Trophoblast cell (in vitro differentiated cells and primary cell): ENCODE measurements around the gene ZBTB40.

Source experiments
- DNase-seq, 2 donors: peaks; one replicate each; pipeline ENCODE4 v3.0.0-alpha.2; 2016
- H2AFZ ChIP-seq: 2 replicates; pipeline ENCODE4 v1.6.1; 2013; ENCODE audit warnings: low read length, moderate library complexity, mild to moderate bottlenecking; ENCODE audit not compliant: insufficient read depth, poor library complexity
- H2AK5ac ChIP-seq: 2 replicates; pipeline ENCODE4 v1.6.1; 2013; ENCODE audit warnings: mild to moderate bottlenecking, low read length
- H2BK120ac ChIP-seq: 2 replicates; pipeline ENCODE4 v1.6.1; 2013; ENCODE audit warnings: low read length, mild to moderate bottlenecking, moderate library complexity; ENCODE audit not compliant: insufficient read depth, poor library complexity
- H2BK12ac ChIP-seq: 2 replicates; pipeline ENCODE4 v1.6.1; 2013; ENCODE audit warnings: mild to moderate bottlenecking, low read length, moderate library complexity
- H2BK5ac ChIP-seq: 2 replicates; pipeline ENCODE4 v1.6.1; 2013; ENCODE audit warnings: low read length, low read depth, moderate library complexity, mild to moderate bottlenecking; ENCODE audit not compliant: poor library complexity
- H3K14ac ChIP-seq: 2 replicates; pipeline ENCODE4 v1.6.1; 2013; ENCODE audit warnings: mild to moderate bottlenecking, low read length
- H3K18ac ChIP-seq: 2 replicates; pipeline ENCODE4 v1.6.1; 2013; ENCODE audit warnings: mild to moderate bottlenecking, low read length
- H3K23ac ChIP-seq: 2 replicates; pipeline ENCODE4 v1.6.1; 2013; ENCODE audit warnings: low read length
- H3K27ac ChIP-seq: 2 replicates; pipeline ENCODE4 v1.5.1; 2013; ENCODE audit warnings: low read depth, mild to moderate bottlenecking, inconsistent platforms, low read length, moderate library complexity
- H3K27me3 ChIP-seq: 2 replicates; pipeline ENCODE4 v1.6.1; 2013; ENCODE audit warnings: inconsistent platforms, mild to moderate bottlenecking, low read length, moderate library complexity; ENCODE audit not compliant: insufficient read depth
- H3K36me3 ChIP-seq, 2 experiments: 1 replicate in 1 of 2; 2 replicates in 1 of 2; pipeline ENCODE4 v1.6.1; 2013; ENCODE audit warnings: low read length in 2 of 2, mild to moderate bottlenecking in 2 of 2, moderate library complexity in 1 of 2; ENCODE audit not compliant: insufficient read depth in 2 of 2, control insufficient read depth in 1 of 2
- H3K4ac ChIP-seq: 2 replicates; pipeline ENCODE4 v1.6.1; 2013; ENCODE audit warnings: low read depth, mild to moderate bottlenecking, low read length, moderate library complexity
- H3K4me1 ChIP-seq, 2 experiments: 1 replicate in 1 of 2; 2 replicates in 1 of 2; pipeline ENCODE4 v1.6.1; 2013; ENCODE audit warnings: low read length in 2 of 2, mild to moderate bottlenecking in 2 of 2, moderate library complexity in 1 of 2; ENCODE audit not compliant: insufficient read depth in 2 of 2, control insufficient read depth in 1 of 2
- H3K4me2 ChIP-seq: 2 replicates; pipeline ENCODE4 v1.6.1; 2013; ENCODE audit warnings: inconsistent platforms, mild to moderate bottlenecking, low read length, moderate library complexity
- H3K4me3 ChIP-seq: 2 replicates; pipeline ENCODE4 v1.5.1; 2013; ENCODE audit warnings: mild to moderate bottlenecking, low read depth, low read length, inconsistent platforms
- H3K79me1 ChIP-seq: one replicate; pipeline ENCODE4 v1.6.1; 2013; ENCODE audit warnings: low read length
- H3K79me2 ChIP-seq: 2 replicates; pipeline ENCODE4 v1.6.1; 2013; ENCODE audit warnings: low read length, mild to moderate bottlenecking; ENCODE audit not compliant: control insufficient read depth, insufficient read depth, poor library complexity
- H3K9ac ChIP-seq: 2 replicates; pipeline ENCODE4 v1.6.1; 2013; ENCODE audit warnings: mild to moderate bottlenecking, low read length
- H3K9me3 ChIP-seq: 2 replicates; pipeline ENCODE4 v1.6.1; 2013; ENCODE audit warnings: low read depth, mild to moderate bottlenecking, control low read depth, inconsistent platforms, low read length; ENCODE audit not compliant: insufficient read depth
- H4K12ac ChIP-seq: 2 replicates; pipeline ENCODE4 v1.6.1; 2013; ENCODE audit warnings: low read depth, mild to moderate bottlenecking, low read length, moderate library complexity
- H4K8ac ChIP-seq: 2 replicates; pipeline ENCODE4 v1.6.1; 2013; ENCODE audit warnings: low read depth, mild to moderate bottlenecking, low read length, moderate library complexity
- H4K91ac ChIP-seq: one replicate; pipeline ENCODE4 v1.6.1; 2013; ENCODE audit warnings: low read depth, mild to moderate bottlenecking, low read length, moderate library complexity
- WGBS: extraction: QIAGEN DNeasy Blood & Tissue Kit; methylation state at CpG from one replicate; pipeline ENCODE4 v1.1.7; 2013; ENCODE audit warnings: missing lambda C conversion rate; ENCODE audit not compliant: insufficient read length, insufficient coverage; ENCODE audit errors: extremely low coverage; 5-methylcytosine and 5-hydroxymethylcytosine counted together

Gene ZBTB40

DNA sequence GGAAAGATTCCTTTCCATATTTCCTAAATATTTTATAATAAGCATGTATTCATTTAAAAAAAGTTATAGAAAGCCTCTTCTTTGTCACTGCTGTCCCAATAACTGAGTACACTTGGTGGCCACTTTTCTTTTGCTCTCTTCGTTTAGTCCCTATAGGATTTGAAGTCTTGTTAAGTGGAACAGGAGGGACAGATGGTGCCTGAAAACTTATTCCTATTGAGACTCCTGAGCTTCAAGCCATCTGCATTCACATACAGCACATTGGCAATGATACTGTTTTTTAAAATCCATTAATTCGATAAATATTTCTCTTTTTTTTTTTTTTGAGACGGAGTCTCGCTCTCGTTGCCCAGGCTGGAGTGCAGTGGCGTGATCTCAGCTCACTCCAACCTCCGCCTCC, 2.0 kb upstream of the ZBTB40 start:
- H3K27ac ChIP-seq, result no peak overlapping the region
- no peak overlapping the region for H3K18ac ChIP-seq
- H2BK12ac ChIP-seq, result no peak overlapping the region
- no peak overlapping the region for H3K4me3 ChIP-seq
- peaks cover 16 to 34% of the 10 kb centered on the region in 2 experiments for H3K4me1 ChIP-seq
- H4K12ac ChIP-seq, result no peak overlapping the region
- no peak overlapping the region for H3K9ac ChIP-seq
- no peak overlapping the region for H2AK5ac ChIP-seq
- H3K79me1 ChIP-seq, result peaks cover 30% of the 10 kb centered on the region
- H2BK5ac ChIP-seq, result no peak overlapping the region
- H3K14ac ChIP-seq, result no peak overlapping the region
- peaks cover 4% of the 10 kb centered on the region for H3K79me2 ChIP-seq
- peak overlapping the region; percentile 81 for H4K91ac ChIP-seq
- no peak overlapping the region for H2BK120ac ChIP-seq
- H3K4ac ChIP-seq, result no peak overlapping the region
- no peak overlapping the region for H3K4me2 ChIP-seq
- H4K8ac ChIP-seq, result no peak overlapping the region
- H3K23ac ChIP-seq, result no peak overlapping the region
- WGBS, result no CpG with 5 or more reads among the region's 7 CpGs
- no peaks in the 10 kb centered on the region for H3K36me3 ChIP-seq
- DNase-seq, result no peak
- H3K9me3 ChIP-seq, result no peaks in the 10 kb centered on the region
- no peaks in the 10 kb centered on the region for H3K27me3 ChIP-seq
- H2AFZ ChIP-seq, result no peak overlapping the region

DNA sequence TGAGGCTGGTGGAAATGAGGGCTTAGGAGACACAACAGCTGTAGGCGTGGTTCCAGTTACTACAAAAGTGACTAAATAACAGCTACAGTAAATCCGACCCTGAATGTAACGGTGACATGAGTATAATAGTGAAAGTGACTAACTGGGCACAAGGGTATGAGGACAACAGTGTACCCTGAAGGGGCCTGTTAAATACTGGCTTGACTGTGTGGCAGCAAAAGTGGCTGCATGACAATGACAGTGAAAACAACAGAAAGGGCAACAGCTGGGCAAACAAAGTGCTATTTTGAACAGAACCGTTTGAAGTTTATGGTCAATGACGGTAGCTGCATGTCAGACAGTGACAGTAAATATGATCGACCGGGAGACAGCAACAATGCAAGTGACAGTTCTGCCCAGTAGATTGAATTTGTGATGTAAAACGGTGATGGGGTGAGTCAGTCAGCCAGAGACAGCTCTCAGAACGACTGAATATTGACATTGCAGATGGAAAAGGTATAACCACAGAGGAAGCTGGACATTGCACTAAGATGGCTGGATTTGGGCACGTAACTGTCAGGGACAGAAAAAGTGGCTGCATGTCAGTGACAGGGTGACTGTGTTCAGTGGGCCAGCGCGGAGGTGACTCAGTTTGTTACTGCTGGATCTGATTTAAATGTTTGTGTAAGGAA, 1.2 kb upstream of the ZBTB40 start:
- Histone ChIP-seq H2BK5ac (no peak overlapping the region), H3K79me2 (peaks cover 4% of the 10 kb centered on the region), H3K18ac (peak overlapping the region; percentile 90), H4K8ac (peak overlapping the region; percentile 92), H2AK5ac (peak overlapping the region; percentile 100), H2BK12ac (peak overlapping the region; percentile 99), H3K9me3 (no peaks in the 10 kb centered on the region), H3K27ac (peak overlapping the region; percentile 57), H3K23ac (no peak overlapping the region), H3K4me1 (peaks cover 14 to 30% of the 10 kb centered on the region in 2 experiments), H3K4ac (peak overlapping the region; percentile 86), H4K91ac (peak overlapping the region; percentile 98), H2BK120ac (peak overlapping the region; percentile 93), H3K27me3 (no peaks in the 10 kb centered on the region), H3K36me3 (no peaks in the 10 kb centered on the region), H3K4me2 (no peak overlapping the region), H4K12ac (peak overlapping the region; percentile 27), H3K9ac (no peak overlapping the region), H3K4me3 (no peak overlapping the region), H3K79me1 (peaks cover 30% of the 10 kb centered on the region), H2AFZ (peak overlapping the region; percentile 54), H3K14ac (peak overlapping the region; percentile 95)
- no peak for DNase-seq
- WGBS, result no CpG with 5 or more reads among the region's 12 CpGs

DNA sequence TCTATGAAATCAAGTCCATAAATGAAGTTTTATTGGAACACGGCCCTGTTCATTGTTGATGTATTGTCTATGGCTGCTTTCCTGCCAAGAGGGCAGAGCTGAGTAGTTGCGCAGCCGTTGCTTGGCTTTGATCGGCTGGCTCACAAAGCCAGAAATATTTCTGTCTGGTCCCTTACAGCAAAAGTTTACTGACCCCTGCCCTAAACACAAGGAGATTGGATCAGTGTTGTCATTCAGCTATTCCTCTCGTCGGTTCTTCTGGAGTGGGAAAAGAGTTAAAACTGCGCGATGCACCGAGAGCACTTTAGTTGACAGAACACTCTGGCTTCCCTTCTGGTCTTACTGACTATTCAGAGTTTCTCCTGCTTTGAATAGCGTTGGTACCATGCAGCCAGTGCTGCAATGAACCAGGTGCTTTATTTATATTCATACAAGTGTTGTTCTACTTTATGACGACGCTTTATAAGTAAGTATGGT, 868 bp downstream of the ZBTB40 start:
- no peaks in the 10 kb centered on the region for H3K9me3 ChIP-seq
- no peak overlapping the region for H2AK5ac ChIP-seq
- no peak overlapping the region for H4K91ac ChIP-seq
- peaks cover 6% of the 10 kb centered on the region for H3K79me2 ChIP-seq
- H3K4me2 ChIP-seq, result peak overlapping the region; percentile 81
- H3K14ac ChIP-seq, result no peak overlapping the region
- no peak overlapping the region for H2BK120ac ChIP-seq
- peaks cover 24% of the 10 kb centered on the region for H3K79me1 ChIP-seq
- no peak overlapping the region for H3K23ac ChIP-seq
- peak overlapping the region; percentile 88 for H3K27ac ChIP-seq
- DNase-seq, result peak; percentile 28 to 50
- no peak overlapping the region for H4K12ac ChIP-seq
- peak overlapping the region; percentile 36 for H4K8ac ChIP-seq
- H2BK12ac ChIP-seq, result no peak overlapping the region
- H3K9ac ChIP-seq, result peak overlapping the region; percentile 91
- H3K4me3 ChIP-seq, result peak overlapping the region; percentile 92
- peaks cover 10 to 23% of the 10 kb centered on the region in 2 experiments for H3K4me1 ChIP-seq
- no peak overlapping the region for H2AFZ ChIP-seq
- no peak overlapping the region for H3K18ac ChIP-seq
- peak overlapping the region; percentile 45 for H2BK5ac ChIP-seq
- no CpG with 5 or more reads among the region's 12 CpGs for WGBS
- peaks cover 0 to 2% of the 10 kb centered on the region in 2 experiments for H3K36me3 ChIP-seq
- no peaks in the 10 kb centered on the region for H3K27me3 ChIP-seq
- H3K4ac ChIP-seq, result peak overlapping the region; percentile 56

DNA sequence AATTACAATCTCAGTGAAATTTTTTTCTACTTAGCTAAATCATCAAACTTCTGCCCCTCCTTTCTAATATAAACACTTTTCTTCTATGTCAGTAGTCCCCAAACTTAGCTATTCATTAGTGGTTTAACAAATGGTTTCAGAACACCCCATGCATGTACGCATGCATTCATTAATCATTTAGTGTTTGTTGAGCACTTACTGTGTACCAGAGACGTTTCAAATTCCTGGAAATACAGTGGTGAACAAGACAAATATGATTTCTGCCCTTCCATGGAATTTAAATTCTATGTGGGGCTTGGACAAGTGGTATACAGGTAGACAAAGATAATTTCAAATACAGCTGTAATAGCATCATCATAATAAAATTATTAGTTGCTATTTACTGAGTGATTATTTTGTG, 1.5 kb downstream of the ZBTB40 start:
- Histone ChIP-seq H3K36me3 (peaks cover under 1 to 2% of the 10 kb centered on the region in 2 experiments), H3K4me1 (peaks cover 8 to 20% of the 10 kb centered on the region in 2 experiments)

More for the DNA sequence above, 1.5 kb downstream of the ZBTB40 start:
- no CpG with 5 or more reads among the region's 2 CpGs for WGBS
- Histone ChIP-seq H4K91ac (no peak overlapping the region), H3K9ac (no peak overlapping the region), H2AFZ (no peak overlapping the region), H3K9me3 (no peaks in the 10 kb centered on the region), H3K79me1 (peaks cover 21% of the 10 kb centered on the region), H3K18ac (no peak overlapping the region), H3K27me3 (no peaks in the 10 kb centered on the region), H4K12ac (no peak overlapping the region), H2BK12ac (no peak overlapping the region), H3K14ac (no peak overlapping the region), H4K8ac (no peak overlapping the region), H3K23ac (no peak overlapping the region), H3K4me2 (no peak overlapping the region), H2BK5ac (no peak overlapping the region), H3K79me2 (peaks cover 6% of the 10 kb centered on the region), H3K4me3 (no peak overlapping the region), H2AK5ac (no peak overlapping the region), H2BK120ac (no peak overlapping the region), H3K4ac (no peak overlapping the region), H3K27ac (no peak overlapping the region)
- DNase-seq, result no peak
